G401.6 (cell line): Measurements from ENCODE around the gene RAPH1.
A peak's percentile ranks its signal among the peaks of the same experiment; 100 is the strongest.
"Not testable (repeated sequence)": the region's sequence is repeated elsewhere in the genome, so short reads cannot be mapped to it uniquely, and the experiment has no call there.

Experiments
- FAIRE-seq: peaks from 2 replicates; lab custom pipeline; 2012; peaks lifted over from hg19 to GRCh38; lab: Jason Lieb, UNC

Gene RAPH1

GRCh38 chr2:203548887-203549286 lies 13.8 kb upstream of the RAPH1 start:
- no peak for FAIRE-seq

- FAIRE-seq, result no peak
Observed at GRCh38 chr2:203547356-203547755, 12.3 kb upstream of the RAPH1 start.

- FAIRE-seq, result no peak
Observed at GRCh38 chr2:203544402-203544801, 9.3 kb upstream of the RAPH1 start.

- FAIRE-seq, result no peak
Observed at GRCh38 chr2:203543898-203544328, 8.8 kb upstream of the RAPH1 start.

- FAIRE-seq, result not testable (repeated sequence)
Observed at GRCh38 chr2:203540598-203540997, 5.5 kb upstream of the RAPH1 start.

- FAIRE-seq, result not testable (repeated sequence)
Observed at GRCh38 chr2:203538237-203538636, 3.1 kb upstream of the RAPH1 start.

- FAIRE-seq, result not testable (repeated sequence)
Observed at GRCh38 chr2:203536586-203536951, 1.5 kb upstream of the RAPH1 start.

GRCh38 chr2:203535784-203536585 lies 884 bp upstream of the RAPH1 start:
- no peak for FAIRE-seq

- FAIRE-seq, result no peak
Observed at GRCh38 chr2:203534621-203535077, 452 bp downstream of the RAPH1 start.

GRCh38 chr2:203533676-203534591 lies 1.2 kb downstream of the RAPH1 start:
- FAIRE-seq, result no peak

GRCh38 chr2:203532957-203533658 lies 2.0 kb downstream of the RAPH1 start:
- no peak for FAIRE-seq

- no peak for FAIRE-seq
Observed at GRCh38 chr2:203527719-203528118, 7.4 kb downstream of the RAPH1 start.

- not testable (repeated sequence) for FAIRE-seq
Observed at GRCh38 chr2:203513268-203513667, 21.8 kb downstream of the RAPH1 start.

- no peak for FAIRE-seq
Observed at GRCh38 chr2:203510941-203511305, 24.2 kb downstream of the RAPH1 start.

GRCh38 chr2:203510256-203510940 lies 24.7 kb downstream of the RAPH1 start:
- FAIRE-seq, result no peak

GRCh38 chr2:203503460-203503859 lies 31.6 kb downstream of the RAPH1 start:
- FAIRE-seq, result not testable (repeated sequence)

GRCh38 chr2:203501873-203502272 lies 33.2 kb downstream of the RAPH1 start:
- no peak for FAIRE-seq

- no peak for FAIRE-seq
Observed at GRCh38 chr2:203500951-203501350, 34.1 kb downstream of the RAPH1 start.

GRCh38 chr2:203500297-203500696 lies 34.8 kb downstream of the RAPH1 start:
- no peak for FAIRE-seq

- no peak for FAIRE-seq
Observed at GRCh38 chr2:203498161-203498560, 36.9 kb downstream of the RAPH1 start.

- peak; percentile 3 for FAIRE-seq
Observed at GRCh38 chr2:203492965-203493364, 42.1 kb downstream of the RAPH1 start.

- no peak for FAIRE-seq
Observed at GRCh38 chr2:203490391-203490790, 44.7 kb downstream of the RAPH1 start.
